ENCODE data around the gene PTGIS.
A peak's percentile ranks its signal among the peaks of the same experiment; 100 is the strongest.

Gene PTGIS

DNA sequence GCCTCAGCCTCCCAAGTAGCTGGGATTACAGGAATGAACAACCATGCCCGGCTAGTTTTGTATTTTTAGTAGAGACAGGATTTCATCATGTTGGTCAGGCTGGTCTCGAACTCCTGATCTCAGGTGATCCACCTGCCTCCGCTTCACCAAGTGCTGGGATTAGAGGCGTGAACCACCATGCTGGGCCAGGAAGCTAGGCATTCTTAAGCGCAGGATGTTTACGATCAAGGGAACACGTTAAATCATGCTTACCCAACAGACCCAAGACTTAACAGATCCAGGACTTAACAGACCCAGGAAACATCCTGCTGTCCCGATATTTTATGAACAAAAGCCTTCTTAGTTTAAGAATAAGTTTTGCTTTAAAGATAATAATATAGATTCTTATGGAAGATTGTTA, 9.1 kb downstream of the PTGIS start:
- no peak for DNase-seq

GRCh38 chr20:49557449-49557848, 10.5 kb downstream of the PTGIS start:
- DNase-seq = no peak

- DNase-seq = no peak
These were observed 11.3 kb downstream of the PTGIS start for GRCh38 chr20:49556621-49557020.

GRCh38 chr20:49549801-49550551, 18.0 kb downstream of the PTGIS start:
- no peak for DNase-seq

- DNase-seq = no peak
These were observed 19.5 kb downstream of the PTGIS start for GRCh38 chr20:49548371-49548947.

DNA sequence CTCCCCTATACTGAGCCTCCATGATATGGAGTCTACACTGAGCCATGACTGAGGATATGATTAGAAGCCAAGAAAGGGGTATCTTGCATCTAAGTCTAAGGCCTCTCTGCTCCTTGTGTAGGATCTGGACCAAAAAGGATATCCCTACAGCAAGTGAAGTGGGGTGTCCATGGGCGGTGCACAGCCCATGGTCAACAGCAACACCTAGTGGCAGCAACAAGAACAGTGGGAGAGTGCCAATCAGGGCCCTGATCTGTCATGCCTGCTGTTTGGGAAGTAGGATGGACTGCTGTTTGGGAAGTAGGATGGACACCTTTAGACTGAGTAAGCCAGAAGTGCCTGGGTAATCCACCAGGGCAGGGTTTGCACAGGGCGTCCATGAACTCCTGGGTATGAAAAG, 22.4 kb downstream of the PTGIS start:
- no peak for DNase-seq

- no peak for DNase-seq
These were observed 23.4 kb downstream of the PTGIS start for GRCh38 chr20:49544535-49544934.

DNA sequence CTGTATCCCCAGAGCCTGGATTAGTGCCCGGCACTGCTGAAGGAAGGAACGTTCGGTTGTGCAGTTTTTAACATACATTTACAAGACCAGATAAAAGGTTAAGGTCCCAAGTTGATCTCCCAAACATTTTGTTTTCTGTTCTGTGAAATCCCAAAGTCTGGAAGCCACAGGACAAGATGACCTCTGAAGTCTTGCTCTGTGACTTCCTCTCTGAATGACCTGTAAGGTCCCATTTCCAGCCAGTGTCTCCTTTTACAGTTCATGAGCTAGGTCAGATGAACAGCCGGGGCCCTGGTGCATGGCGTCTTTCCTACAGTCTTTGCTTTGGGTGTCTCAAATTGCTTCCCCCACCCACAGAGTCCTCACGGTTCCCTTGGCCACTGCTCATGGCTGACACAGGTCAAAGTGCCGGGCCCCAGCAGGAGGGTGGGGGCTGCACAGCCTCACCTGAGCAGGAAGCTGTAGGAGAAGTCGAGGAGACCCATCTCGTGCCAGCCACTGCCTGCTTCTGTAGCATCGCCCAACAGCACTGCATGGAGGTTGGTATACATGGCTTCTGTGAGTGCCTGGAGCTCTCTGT, 24.0 kb downstream of the PTGIS start:
- no peak for DNase-seq

DNA sequence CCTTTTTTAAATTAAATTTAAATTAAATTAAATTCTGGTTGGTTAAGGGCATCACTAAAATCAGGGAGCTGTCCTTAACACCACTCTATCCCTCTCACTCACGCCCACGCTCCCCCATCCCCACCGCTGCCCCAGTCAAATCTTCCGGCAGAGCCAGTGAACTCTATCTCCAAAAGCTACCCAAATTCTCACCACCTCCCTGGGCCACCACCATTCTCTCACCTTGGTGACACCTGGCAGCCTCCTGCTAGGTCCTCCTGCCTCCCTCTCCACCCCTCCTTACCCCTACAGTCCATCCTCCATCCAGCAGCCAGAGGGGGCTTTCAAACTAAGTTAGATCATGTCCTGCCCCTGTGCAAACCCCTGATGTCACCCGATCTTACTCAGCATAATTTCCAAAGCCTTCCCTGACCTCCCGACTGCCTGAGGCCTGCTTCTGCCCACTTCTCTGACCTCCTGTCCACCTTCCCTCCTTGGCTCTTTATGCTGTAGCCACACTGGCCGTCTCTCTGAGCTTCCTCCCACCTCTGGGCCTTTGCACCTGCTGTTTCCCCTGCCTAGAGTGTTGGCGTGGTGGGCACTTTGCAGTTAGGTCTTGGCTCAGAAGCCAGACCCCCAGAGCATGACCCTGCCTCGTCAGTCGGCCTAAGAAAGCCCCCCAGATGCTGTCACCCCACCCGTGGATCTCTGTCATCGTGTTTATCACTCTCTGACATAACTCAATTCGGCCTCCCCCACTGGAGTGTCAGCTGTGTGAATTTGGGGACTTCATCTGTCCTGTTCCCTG, 24.7 kb downstream of the PTGIS start:
- no peak for DNase-seq

- no peak for DNase-seq
These were observed 25.4 kb downstream of the PTGIS start for GRCh38 chr20:49542514-49542991.

GRCh38 chr20:49541733-49542513, 26.0 kb downstream of the PTGIS start:
- peak; percentile 52 for DNase-seq

DNA sequence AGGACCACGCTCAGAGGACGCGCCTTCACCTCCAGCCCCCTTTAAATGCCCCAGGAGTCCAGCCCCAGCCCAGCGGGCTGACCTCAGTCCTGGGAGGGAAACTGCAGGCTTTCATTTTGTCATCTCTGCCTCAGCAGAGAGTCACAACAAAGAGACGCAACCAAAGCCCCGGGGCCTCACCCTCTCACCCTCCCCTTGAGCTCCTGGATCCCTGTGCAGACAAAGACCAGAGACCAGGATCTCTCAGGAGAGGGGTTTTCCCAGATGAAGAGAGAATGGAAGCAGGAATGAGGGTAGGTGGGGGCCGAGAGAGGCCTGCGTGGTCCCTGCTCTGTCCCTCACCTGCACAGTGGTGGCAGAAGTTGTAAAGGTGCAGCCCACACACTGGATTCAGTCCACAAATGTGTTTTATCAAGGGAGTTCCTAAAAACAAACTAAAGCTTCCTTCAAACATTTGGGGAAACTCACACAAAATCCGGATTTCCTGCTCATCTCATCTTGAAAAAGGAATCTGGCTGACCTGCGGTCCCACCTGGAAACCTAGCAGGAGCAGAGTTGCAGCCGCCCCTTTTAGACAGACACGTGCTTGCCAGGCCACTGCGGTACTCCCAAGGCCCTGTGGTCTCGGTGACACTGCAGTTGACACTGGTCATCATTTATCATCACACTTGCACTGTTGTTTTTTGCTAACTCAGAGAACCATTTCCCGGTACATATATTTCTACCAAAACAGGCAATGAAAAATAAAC, 27.1 kb downstream of the PTGIS start:
- DNase-seq = no peak

- no peak for DNase-seq
These were observed 27.7 kb downstream of the PTGIS start for GRCh38 chr20:49540232-49540620.

- DNase-seq = no peak
These were observed 28.3 kb downstream of the PTGIS start for GRCh38 chr20:49539481-49540231.

GRCh38 chr20:49538950-49539349, 29.0 kb downstream of the PTGIS start:
- no peak for DNase-seq

GRCh38 chr20:49534255-49534712, 33.7 kb downstream of the PTGIS start:
- DNase-seq = peak; percentile 51

DNA sequence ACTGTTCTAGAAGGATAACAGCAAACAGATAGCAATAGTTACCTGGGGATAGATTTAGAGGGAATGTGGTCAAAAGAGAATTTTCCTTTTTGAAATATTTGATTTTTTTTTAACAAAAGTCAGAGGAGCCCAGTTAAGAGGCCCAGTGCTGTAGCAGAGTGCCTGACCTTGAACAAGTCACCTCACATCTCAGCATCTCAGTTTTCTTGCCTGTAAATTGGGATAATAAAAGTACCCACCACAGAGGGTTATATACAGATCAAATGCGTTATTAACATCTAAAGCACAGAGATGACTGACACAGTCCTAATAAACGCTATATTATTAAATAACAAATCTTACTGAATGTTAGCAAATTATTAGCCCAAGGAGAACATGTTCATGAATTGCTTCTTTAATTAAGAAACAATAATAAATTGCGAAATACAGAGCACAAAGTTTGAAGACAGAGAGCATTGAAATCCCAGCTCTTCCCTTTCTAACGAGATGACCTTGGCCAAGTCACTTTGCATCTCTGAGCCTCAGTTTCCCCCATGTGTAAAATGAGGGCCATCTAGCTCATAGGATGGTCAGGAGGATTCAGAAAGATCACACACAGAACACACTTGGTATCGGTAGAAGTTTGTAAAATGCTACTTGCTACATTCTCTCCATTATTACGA, 35.5 kb downstream of the PTGIS start:
- no peak for DNase-seq

GRCh38 chr20:49529470-49529869, 38.5 kb downstream of the PTGIS start:
- no peak for DNase-seq

- no peak for DNase-seq
These were observed 41.4 kb downstream of the PTGIS start for GRCh38 chr20:49526568-49526967.

- no peak for DNase-seq
These were observed 41.9 kb downstream of the PTGIS start for GRCh38 chr20:49526056-49526455.
